Stimulated activated CD4-positive, alpha-beta T cell treated with anti-CD3 and anti-CD28 coated beads, TNF-alpha, amount 100 ng/mL, for 4 hours (primary cell): Measurements from ENCODE around the gene MCM5.

ENCODE experiments used
- DNase-seq, 3 experiments: peaks; one replicate each; pipeline ENCODE4 v3.0.0-alpha.2; 2020; ENCODE audit warnings: low read depth in 3 of 3

MCM5 gene

GRCh38 chr22:35403356-35403755 lies 3.4 kb downstream of the MCM5 start:
- DNase-seq: no peak

DNA sequence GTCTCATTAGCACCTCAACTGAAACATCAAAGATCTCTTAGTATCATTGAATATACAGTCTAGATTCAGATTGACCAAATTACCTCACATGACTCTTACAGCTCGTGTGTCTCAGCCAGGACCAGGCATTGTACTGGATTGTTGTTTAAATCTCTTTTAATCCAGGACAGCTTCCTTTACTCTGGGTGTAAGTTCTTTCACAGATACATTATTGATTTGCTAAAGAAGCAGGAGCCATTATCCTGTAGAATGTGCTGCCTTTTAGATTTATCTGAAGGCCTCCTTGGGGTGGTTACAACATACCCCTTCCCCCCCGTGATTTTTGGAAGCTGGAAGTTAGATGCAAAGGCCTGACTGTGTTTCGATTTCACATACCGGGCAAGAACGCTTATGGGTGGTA lies 4.2 kb downstream of the MCM5 start:
- no peak for DNase-seq

GRCh38 chr22:35406443-35406842 lies 6.5 kb downstream of the MCM5 start:
- no peak for DNase-seq

DNA sequence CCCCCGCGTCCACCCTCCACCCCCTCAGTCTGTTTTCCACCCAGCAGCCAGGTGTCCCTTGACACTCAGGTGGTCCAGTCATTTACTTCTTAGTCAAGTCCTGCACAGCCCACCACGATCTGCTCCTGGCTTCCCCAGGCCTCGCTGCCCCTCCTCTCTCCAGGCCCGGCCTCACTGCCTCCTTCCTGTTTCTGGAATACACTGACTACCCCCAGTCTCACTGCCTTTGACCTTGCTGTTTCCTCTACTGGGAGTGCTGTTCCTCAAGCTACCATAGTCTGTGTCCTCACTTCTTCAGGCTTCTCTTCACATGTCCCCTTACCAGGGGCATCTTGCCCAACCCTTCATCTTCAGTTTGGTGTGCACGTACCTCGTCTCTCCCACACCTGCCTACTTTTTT lies 7.4 kb downstream of the MCM5 start:
- DNase-seq: no peak

DNA sequence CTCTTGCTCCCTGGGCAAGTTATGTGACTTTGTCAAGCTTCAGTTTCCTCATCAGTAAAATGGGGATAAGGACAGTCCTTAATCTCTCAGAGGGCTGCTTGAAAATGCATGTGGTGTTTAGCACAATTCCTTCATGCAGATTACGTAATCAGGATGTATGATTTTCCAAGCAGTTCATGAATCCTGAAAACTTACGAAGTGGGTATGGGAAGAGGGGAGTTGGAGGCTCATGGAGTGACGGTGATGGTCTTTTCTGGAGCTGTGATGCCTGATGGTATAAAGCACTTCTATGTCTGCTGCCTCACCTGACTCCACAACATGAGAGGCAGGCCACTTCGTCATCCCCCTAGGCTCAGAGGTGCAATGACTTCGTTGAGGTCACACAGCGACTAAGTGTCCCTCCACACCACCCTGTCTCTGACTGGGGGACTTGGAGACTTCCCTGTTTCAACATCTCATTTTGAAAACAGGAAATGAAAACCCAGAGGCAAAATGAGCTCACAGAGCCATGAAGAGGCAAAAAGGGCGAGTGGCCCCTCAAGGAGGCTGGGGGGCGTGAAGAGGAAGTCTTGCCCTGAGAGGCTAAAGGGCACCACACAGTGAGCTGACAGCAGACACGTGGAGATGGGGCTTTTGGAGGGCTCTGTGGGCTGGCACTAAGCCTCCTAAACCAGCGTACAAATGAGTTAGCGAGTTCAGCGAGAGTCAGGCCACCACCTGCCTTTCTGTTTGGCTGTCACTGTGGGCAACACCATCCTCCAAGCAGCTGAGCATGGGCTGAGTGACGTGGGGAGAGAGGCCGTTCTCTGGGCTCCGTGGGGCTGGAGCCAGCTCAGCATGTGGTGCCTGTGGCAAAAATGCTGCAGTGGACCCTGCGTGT lies 10.1 kb downstream of the MCM5 start:
- DNase-seq: no peak

DNA sequence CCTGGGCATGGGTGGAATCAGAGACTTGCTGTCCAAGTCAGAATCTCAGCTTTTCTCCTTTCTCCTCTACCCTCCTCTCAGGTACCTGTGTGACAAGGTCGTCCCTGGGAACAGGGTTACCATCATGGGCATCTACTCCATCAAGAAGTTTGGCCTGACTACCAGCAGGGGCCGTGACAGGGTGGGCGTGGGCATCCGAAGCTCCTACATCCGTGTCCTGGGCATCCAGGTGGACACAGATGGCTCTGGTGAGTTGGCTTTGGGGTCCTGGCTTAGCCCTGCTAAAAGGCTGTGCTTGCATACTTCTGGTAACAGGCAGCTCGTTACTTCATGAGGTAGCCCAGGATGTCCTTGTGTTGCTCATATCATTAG lies 10.7 kb downstream of the MCM5 start:
- DNase-seq: no peak

GRCh38 chr22:35411102-35411501 lies 11.2 kb downstream of the MCM5 start:
- DNase-seq: no peak

GRCh38 chr22:35413624-35414023 lies 13.7 kb downstream of the MCM5 start:
- no peak for DNase-seq

- DNase-seq: no peak
Measured at GRCh38 chr22:35417606-35418005, 17.7 kb downstream of the MCM5 start.

DNA sequence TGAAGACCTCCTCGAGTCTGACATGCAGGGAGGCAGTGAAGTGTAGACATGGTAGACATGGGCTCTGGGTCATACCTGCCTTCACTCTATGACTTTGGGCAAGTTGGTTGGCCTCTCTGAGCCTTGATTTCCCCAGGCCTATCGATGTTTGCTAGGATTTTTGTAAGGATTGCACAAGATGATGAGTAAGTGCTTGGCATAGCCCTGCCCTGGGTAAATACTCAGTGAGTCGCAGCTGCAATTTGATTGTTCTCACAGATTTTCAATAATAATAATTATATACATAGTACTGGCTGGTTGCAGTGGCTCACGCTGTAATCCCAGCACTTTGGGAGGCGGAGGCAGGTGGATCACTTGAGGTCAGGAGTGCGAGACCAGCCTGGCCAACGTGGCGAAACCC lies 18.1 kb downstream of the MCM5 start:
- DNase-seq: no peak

DNA sequence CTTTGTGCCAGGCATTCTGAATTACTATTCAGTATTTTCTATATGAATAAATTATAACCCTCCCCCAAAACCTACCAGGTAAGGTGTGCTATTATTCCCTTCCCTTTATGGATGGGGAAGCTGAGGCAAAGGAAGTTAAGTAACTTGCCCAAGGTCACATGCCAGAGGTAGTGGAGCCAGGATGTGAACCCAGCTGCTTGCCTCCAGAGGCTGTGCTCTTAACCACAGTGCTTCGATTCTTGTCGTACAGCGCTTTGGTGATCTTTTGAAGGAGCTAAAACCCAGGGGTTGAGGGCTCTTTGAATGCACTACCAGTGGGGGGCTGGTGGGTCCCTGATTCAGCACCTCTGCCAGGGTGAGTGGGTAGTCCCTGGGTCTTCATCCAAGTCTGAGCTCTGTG lies 18.8 kb downstream of the MCM5 start:
- DNase-seq: no peak

- no peak for DNase-seq
Measured at GRCh38 chr22:35419756-35420155, 19.8 kb downstream of the MCM5 start.

DNA sequence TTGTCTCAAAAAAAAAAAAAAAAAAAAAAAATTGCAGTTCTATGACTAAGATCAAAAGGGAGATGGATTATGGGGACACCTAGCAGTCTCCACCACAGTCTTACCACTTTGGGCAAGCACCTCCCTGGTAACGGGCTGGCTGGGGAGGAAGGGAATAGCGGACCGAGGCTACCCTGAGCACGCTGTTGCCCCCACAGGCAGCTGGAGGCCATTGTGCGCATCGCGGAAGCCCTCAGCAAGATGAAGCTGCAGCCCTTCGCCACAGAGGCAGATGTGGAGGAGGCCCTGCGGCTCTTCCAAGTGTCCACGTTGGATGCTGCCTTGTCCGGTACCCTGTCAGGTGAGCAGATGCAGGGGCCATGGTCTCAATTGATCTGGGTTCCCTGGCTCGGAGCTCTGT lies 21.2 kb downstream of the MCM5 start:
- DNase-seq: no peak

DNA sequence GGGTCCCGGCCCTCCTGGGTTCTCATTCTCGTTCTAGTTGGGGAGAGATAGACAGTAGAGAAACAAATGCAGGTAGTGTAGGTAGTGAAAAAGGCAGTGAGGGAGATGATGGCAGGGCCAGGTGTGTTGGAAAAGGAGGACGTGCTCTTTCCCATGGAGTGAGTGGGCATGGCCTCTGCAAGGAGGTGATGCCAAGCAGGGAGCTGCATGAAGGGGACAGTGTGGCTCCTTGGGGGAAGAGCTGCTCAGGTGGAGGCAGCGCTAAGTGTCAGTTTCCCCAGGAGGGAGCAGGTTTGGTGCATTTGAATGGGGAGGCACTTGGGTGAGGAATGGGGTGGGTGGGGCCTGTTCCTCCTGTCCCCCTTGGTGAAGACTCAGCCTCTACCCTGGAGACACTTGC lies 22.2 kb downstream of the MCM5 start:
- no peak for DNase-seq

- DNase-seq: no peak
Measured at GRCh38 chr22:35422936-35423335, 23.0 kb downstream of the MCM5 start.

DNA sequence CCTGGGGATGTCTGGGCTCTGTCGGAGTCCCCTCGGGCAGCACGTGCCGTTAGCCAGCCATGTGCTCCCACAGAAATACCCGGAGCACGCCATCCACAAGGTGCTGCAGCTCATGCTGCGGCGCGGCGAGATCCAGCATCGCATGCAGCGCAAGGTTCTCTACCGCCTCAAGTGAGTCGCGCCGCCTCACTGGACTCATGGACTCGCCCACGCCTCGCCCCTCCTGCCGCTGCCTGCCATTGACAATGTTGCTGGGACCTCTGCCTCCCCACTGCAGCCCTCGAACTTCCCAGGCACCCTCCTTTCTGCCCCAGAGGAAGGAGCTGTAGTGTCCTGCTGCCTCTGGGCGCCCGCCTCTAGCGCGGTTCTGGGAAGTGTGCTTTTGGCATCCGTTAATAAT lies 24.1 kb downstream of the MCM5 start:
- no peak for DNase-seq

- no peak for DNase-seq
Measured at GRCh38 chr22:35424761-35425160, 24.8 kb downstream of the MCM5 start.

GRCh38 chr22:35425546-35425945 lies 25.6 kb downstream of the MCM5 start:
- DNase-seq: no peak

GRCh38 chr22:35425971-35426800 lies 26.2 kb downstream of the MCM5 start:
- no peak for DNase-seq

- DNase-seq: no peak
Measured at GRCh38 chr22:35426801-35427140, 26.8 kb downstream of the MCM5 start.

DNA sequence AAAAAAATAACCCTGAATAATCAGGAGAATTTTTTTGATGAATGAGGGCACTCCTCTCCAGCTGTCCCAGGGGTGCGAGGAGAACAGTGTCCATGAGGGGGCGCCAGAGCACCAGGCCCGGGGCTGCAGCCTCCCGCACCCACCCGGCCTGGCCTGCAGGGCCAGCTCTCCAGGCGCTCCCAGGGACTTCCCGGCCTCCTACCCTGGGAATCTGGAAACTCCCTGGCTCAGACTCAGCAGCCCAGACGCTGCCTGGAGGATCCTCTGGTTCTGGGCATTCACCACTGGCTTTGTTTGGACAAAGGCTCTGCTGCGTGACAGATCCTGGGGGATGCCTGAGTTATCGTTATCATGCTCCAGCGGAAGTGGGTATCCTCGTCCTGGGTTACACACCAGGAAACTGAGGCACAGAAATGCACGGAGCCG lies 31.0 kb downstream of the MCM5 start:
- DNase-seq: peak; percentile 32 to 50 (median 37)

DNA sequence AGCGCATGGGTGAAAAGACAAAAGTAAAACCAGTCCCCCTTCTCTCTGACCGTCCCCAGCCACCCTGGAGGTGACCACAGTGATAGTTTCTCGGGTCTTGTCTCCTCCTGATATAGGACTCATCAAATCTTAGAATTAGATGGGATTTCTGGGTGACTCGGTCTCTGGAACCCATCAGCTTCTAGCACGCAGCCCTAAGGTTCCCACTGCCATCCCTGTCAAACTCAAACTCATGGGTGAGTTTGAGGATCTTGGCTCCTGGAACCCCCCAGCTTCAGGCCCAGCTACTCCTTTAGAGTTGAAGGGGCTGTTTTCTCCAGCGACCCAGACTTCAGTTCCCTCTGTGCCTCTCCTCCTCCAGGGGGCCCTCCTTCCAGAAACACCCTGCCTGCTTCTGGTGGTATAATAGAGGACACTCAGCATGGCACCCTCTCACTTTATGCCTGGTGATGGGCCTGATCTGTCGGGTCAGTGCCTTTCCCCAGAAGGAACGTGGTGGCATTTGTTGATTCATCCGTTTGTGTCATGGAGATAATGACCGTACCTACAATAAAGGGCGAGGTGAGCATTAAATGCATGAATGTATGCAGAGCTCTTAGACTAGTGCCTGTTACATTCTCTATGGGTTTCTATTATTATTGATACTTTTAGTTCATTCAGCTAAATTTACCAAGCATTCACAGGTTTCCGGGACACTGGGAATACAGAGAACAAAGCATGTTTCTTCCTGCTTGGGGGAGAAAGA lies 31.7 kb downstream of the MCM5 start:
- DNase-seq: no peak
